ENCODE data around the gene MSI1. TPM values are rescaled to one million over a fixed set of nuclear protein-coding genes. Genes with fewer than 3 reads are reported as not detected.

MSI1 gene
- total RNA-seq, 1 experiment from 2014 or later, result 4.1 TPM

- DNase-seq (ENCODE audit: low read depth, low spot score) (no peak), ATAC-seq (no peak)
- no peaks in the 10 kb centered on the region for H3K27me3 ChIP-seq (ENCODE audit: control insufficient read depth, insufficient read depth, low read length)
- H3K27ac ChIP-seq (ENCODE audit: low read length), result no peak overlapping the region
- TF ChIP-seq REST (IDR thresholded peaks at IDR 0.05; ENCODE audit: insufficient read depth in 1 of 2, low read depth in 2 of 2, low read length in 1 of 2) (no peak), CTCF (IDR thresholded peaks at IDR 0.05) (no peak)
- no TSS peak for BruUV-seq (replicated peaks)
- no peaks in the 10 kb centered on the region for H3K9me3 ChIP-seq (ENCODE audit: control insufficient read depth, insufficient read depth, low read depth, low read length)
- ChIA-PET CTCF (interaction anchor here (0.7 kb wide), 1 partner anchor 14 kb away, joined by 3 read pairs; no protein-coding TSS in a partner anchor), POLR2A (no interaction called here)
- no peak overlapping the region for H3K4me3 ChIP-seq (ENCODE audit: low read depth in 2 of 2, low read length in 2 of 2)
- intact Hi-C loops (cut with micrococcal nuclease; ENCODE audit: unreplicated experiment) (no loop called here), in situ Hi-C loops (cut with HindIII; ENCODE audit: low pct_unique_long_range_greater_than_20kb, low sequenced_read_pairs) (no loop called here)
- H3K36me3 ChIP-seq (ENCODE audit: control insufficient read depth, insufficient read depth, low read length), result no peaks in the 10 kb centered on the region
- H3K4me1 ChIP-seq (ENCODE audit: control insufficient read depth, insufficient read depth, low read length), result no peaks in the 10 kb centered on the region
These were observed 36.4 kb downstream of the MSI1 start for GRCh38 chr12:120332523-120332922.

- Histone ChIP-seq H3K27me3 (ENCODE audit: control insufficient read depth, insufficient read depth, low read length) (no peaks in the 10 kb centered on the region), H3K36me3 (ENCODE audit: control insufficient read depth, insufficient read depth, low read length) (no peaks in the 10 kb centered on the region), H3K9me3 (ENCODE audit: control insufficient read depth, insufficient read depth, low read depth, low read length) (no peaks in the 10 kb centered on the region), H3K4me1 (ENCODE audit: control insufficient read depth, insufficient read depth, low read length) (no peaks in the 10 kb centered on the region), H3K27ac (ENCODE audit: low read length) (no peak overlapping the region), H3K4me3 (ENCODE audit: low read depth in 2 of 2, low read length in 2 of 2) (no peak overlapping the region)
- ATAC-seq (no peak; the same call in 1 of the 2 replicates), DNase-seq (ENCODE audit: low read depth, low spot score) (no peak)
- in situ Hi-C loops (cut with HindIII; ENCODE audit: low pct_unique_long_range_greater_than_20kb, low sequenced_read_pairs), result no loop called here
- ChIA-PET POLR2A (no interaction called here), CTCF (interaction anchor here (0.7 kb wide), 1 partner anchor 14 kb away, joined by 3 read pairs; no protein-coding TSS in a partner anchor)
- BruUV-seq (replicated peaks), result no TSS peak
- intact Hi-C loops (cut with micrococcal nuclease; ENCODE audit: unreplicated experiment), result no loop called here
- no peak for TF ChIP-seq REST (IDR thresholded peaks at IDR 0.05; ENCODE audit: insufficient read depth in 1 of 2, low read depth in 2 of 2, low read length in 1 of 2)
- no peak for TF ChIP-seq POLR2AphosphoS5 (IDR thresholded peaks at IDR 0.05; ENCODE audit: low read depth, low read length)
These were observed 36.9 kb downstream of the MSI1 start for GRCh38 chr12:120332041-120332440.

- Histone ChIP-seq H3K4me1 (ENCODE audit: control insufficient read depth, insufficient read depth, low read length) (no peaks in the 10 kb centered on the region), H3K27ac (ENCODE audit: low read length) (no peak overlapping the region), H3K36me3 (ENCODE audit: control insufficient read depth, insufficient read depth, low read length) (no peaks in the 10 kb centered on the region), H3K4me3 (ENCODE audit: low read depth in 2 of 2, low read length in 2 of 2) (no peak overlapping the region), H3K27me3 (ENCODE audit: control insufficient read depth, insufficient read depth, low read length) (no peaks in the 10 kb centered on the region), H3K9me3 (ENCODE audit: control insufficient read depth, insufficient read depth, low read depth, low read length) (no peaks in the 10 kb centered on the region)
- CTCF ChIA-PET, result no interaction called here
- no peak for ATAC-seq
- TF ChIP-seq CTCF (IDR thresholded peaks at IDR 0.05), result no peak
- no peak for TF ChIP-seq REST (IDR thresholded peaks at IDR 0.05; ENCODE audit: insufficient read depth in 1 of 2, low read depth in 2 of 2, low read length in 1 of 2)
- no peak for TF ChIP-seq POLR2AphosphoS5 (IDR thresholded peaks at IDR 0.05; ENCODE audit: low read depth, low read length)
- no peak for TF ChIP-seq SIN3A (IDR thresholded peaks at IDR 0.05; ENCODE audit: borderline replicate concordance, insufficient read depth, low read depth, low read length)
- TF ChIP-seq TCF7L2 (IDR thresholded peaks at IDR 0.05; ENCODE audit: low read depth, low read length), result no peak
- no TSS peak for BruUV-seq (replicated peaks)
- no peak for DNase-seq (ENCODE audit: low read depth, low spot score)
- intact Hi-C loops (cut with micrococcal nuclease; ENCODE audit: unreplicated experiment) (no loop called here), in situ Hi-C loops (cut with HindIII; ENCODE audit: low pct_unique_long_range_greater_than_20kb, low sequenced_read_pairs) (no loop called here)
- POLR2A ChIA-PET, result no interaction called here
These were observed 37.6 kb downstream of the MSI1 start for GRCh38 chr12:120331390-120331789.

Measured in Panc1 (cell line).